Fibroblast of peridontal ligament (primary cell): Measurements from ENCODE around the gene FAM20B.

Source experiments
- DNase-seq: peaks from one replicate; pipeline ENCODE4 v3.0.0-alpha.2; 2010; ENCODE audit errors: extremely low read depth

Gene FAM20B

GRCh38 chr1:179048339-179049124 is 22.8 kb downstream of the FAM20B start:
- no peak for DNase-seq

GRCh38 chr1:179052776-179053175 is 27.1 kb downstream of the FAM20B start:
- no peak for DNase-seq

GRCh38 chr1:179053486-179053885 is 27.8 kb downstream of the FAM20B start:
- no peak for DNase-seq

- no peak for DNase-seq
Observed at GRCh38 chr1:179055937-179056336, 30.2 kb downstream of the FAM20B start.

GRCh38 chr1:179058487-179059483 is 33.1 kb downstream of the FAM20B start:
- DNase-seq = peak; percentile 66

GRCh38 chr1:179061360-179062282 is 35.9 kb downstream of the FAM20B start:
- DNase-seq = no peak

GRCh38 chr1:179066471-179066870 is 40.8 kb downstream of the FAM20B start:
- DNase-seq = no peak

- DNase-seq = peak; percentile 62
Observed at GRCh38 chr1:179077396-179077795, 51.7 kb downstream of the FAM20B start.

GRCh38 chr1:179079113-179079761 is 53.5 kb downstream of the FAM20B start:
- peak; percentile 91 for DNase-seq

- DNase-seq = no peak
Observed at GRCh38 chr1:179080866-179081686, 55.4 kb downstream of the FAM20B start.

GRCh38 chr1:179081687-179082332 is 56.1 kb downstream of the FAM20B start, which contains the start of gene TOR3A:
TSS of gene TOR3A (plus strand) at chr1:179082070. CDS start at chr1:179082129, 59 bp downstream.
- DNase-seq = peak; percentile 82

- no peak for DNase-seq
Observed at GRCh38 chr1:179082333-179082998, 56.8 kb downstream of the FAM20B start.

- DNase-seq = peak; percentile 33
Observed at GRCh38 chr1:179082999-179083335, 57.3 kb downstream of the FAM20B start.

GRCh38 chr1:179083533-179083932 is 57.8 kb downstream of the FAM20B start:
- no peak for DNase-seq

- no peak for DNase-seq
Observed at GRCh38 chr1:179087665-179088064, 62.0 kb downstream of the FAM20B start.

- no peak for DNase-seq
Observed at GRCh38 chr1:179089827-179090482, 64.3 kb downstream of the FAM20B start.

GRCh38 chr1:179090522-179090921 is 64.8 kb downstream of the FAM20B start:
- no peak for DNase-seq

GRCh38 chr1:179090923-179091322 is 65.2 kb downstream of the FAM20B start:
- DNase-seq = no peak
